Heart left ventricle (tissue), 13 donors: ENCODE measurements around the gene COL15A1.

ENCODE experiments used
- CTCF ChIP-seq, 12 donors: fragments of 200-600 bp; sonication (generic) in 4 of 12; IDR thresholded peaks; one replicate each; pipeline versions ENCODE4 v1.5.0 to v1.8.0; 2018 to 2022; ENCODE audit warnings: antibody characterized with exemption in 12 of 12, mild to moderate bottlenecking in 5 of 12
- POLR2A ChIP-seq, 2 donors: fragments of 450-650 bp; IDR thresholded peaks; one replicate each; pipeline ENCODE4 v1.6.1; 2017; ENCODE audit warnings: antibody characterized with exemption in 2 of 2, mild to moderate bottlenecking in 2 of 2, moderate library complexity in 2 of 2
- donor health status: ischemic (EF 13 %, LVEDD 7.1; RV severe dilation, severe dysfunction).
- donor health status: DM: no; HTN: yes; CAD: no.
- donor health status: DM: no; HTN: no; CAD: no.
- donor health status: ischemic (EF 25% LVEDD 6.9; RV normal size, moderate dysfunction).
- donor health status: ischemic (EF 25% LVEDD 5.7; RV mildly dilated, moderate dysfunction).
- donor health status: ischemic (EF 35%, LVEDD 5.7; RV mildly dilated, moderate dysfunction).
- donor health status: nonischemic (EF 11% LVEDD 7.7; RV severe dilation, severe dysfunction).
- donor health status: DM: yes; HTN: yes; CAD: no.
- donor health status: PGD.
- donor health status: ischemic (EF 29% LVEDD 5.4; RV normal size, mild dysfunction).
- donor health status: nonischemic (EF 23%, LVEDD 6.1; RV moderate dilation, normal function).

GRCh38 chr9:98929071-98929470, 14.6 kb upstream of the COL15A1 start:
- TF ChIP-seq CTCF (IDR thresholded peaks at IDR 0.05) (no peak), POLR2A (IDR thresholded peaks at IDR 0.05) (no peak)
